Right lobe of liver (tissue), 6 donors: ENCODE results near the gene NUP214. TPM values are rescaled to one million over a fixed set of nuclear protein-coding genes. Genes with fewer than 3 reads are reported as not detected.

Experiments
- ATAC-seq, 4 donors: fragments of 200-7000 bp; cut with Tn5 transposase; one replicate each; pipeline ENCODE4 v1.9.1; 2020; ENCODE audit warnings: mild to moderate bottlenecking in 4 of 4, moderate library complexity in 4 of 4
- DNase-seq, 3 donors: peaks; one replicate each; pipeline ENCODE4 v3.0.0-alpha.2; 2020
- H3K27ac ChIP-seq, 3 donors: fragments of 200-600 bp; one replicate each; pipeline ENCODE4 v1.8.0; 2022
- H3K27me3 ChIP-seq, 2 donors: fragments of 200-600 bp; one replicate each; pipeline ENCODE4 v1.8.0; 2022
- H3K36me3 ChIP-seq, 4 donors: fragments of 200-600 bp; sonication (generic) in 1 of 4; one replicate each; pipeline versions ENCODE4 v1.5.1 to v1.8.0; 2017 to 2022; ENCODE audit warnings: control low read depth in 1 of 4
- H3K4me1 ChIP-seq, 4 donors: fragments of 200-600 bp; sonication (generic) in 1 of 4; one replicate each; pipeline versions ENCODE4 v1.5.1 to v1.8.0; 2017 to 2022; ENCODE audit warnings: control low read depth in 1 of 4
- H3K4me3 ChIP-seq, 3 donors: fragments of 200-600 bp; one replicate each; pipeline ENCODE4 v1.8.0; 2022
- H3K9me3 ChIP-seq, 4 donors: fragments of 200-600 bp; sonication (generic) in 1 of 4; one replicate each; pipeline versions ENCODE4 v1.5.1 to v1.8.0; 2017 to 2022; ENCODE audit warnings: control low read depth in 1 of 4
- POLR2A ChIP-seq: fragments of 450-650 bp; IDR thresholded peaks from one replicate; pipeline ENCODE4 v1.6.1; 2017; ENCODE audit warnings: antibody characterized with exemption, mild to moderate bottlenecking
- whole genome bisulfite sequencing: methylation state at CpG from one replicate; pipeline ENCODE4 v1.1.6; 2018; ENCODE audit warnings: low coverage, low lambda C conversion rate; ENCODE audit not compliant: insufficient coverage; ENCODE audit errors: missing lambda C conversion rate; 5-methylcytosine and 5-hydroxymethylcytosine counted together
- intact Hi-C, 2 donors: fragments of 100-400 bp; cut with DNase I; formaldehyde crosslinking; loops; one replicate each; pipeline versions ENCODE4 v1.11.2 to v1.14.1; 2022
- total RNA-seq, 6 experiments: library from RNA; depleted of rRNA in 2 of 6; stranded (reverse); fragments of >200 nt in 2 of 6; fragmentation: NEBNext Ultra II Directional in 3 of 6; extraction: Animal tissue kit (Norgen Biotek cat#: 25700) in 3 of 6; gene quantifications; one replicate each; pipeline versions ENCODE4 v1.1.0 to v1.2.4, GENCODE V29; 2016 to 2023
- TF ChIP-seq, protein P1 (sequence below), 4 donors: fragments of 200-600 bp in 3 of 4; fragments of 450-650 bp in 1 of 4; IDR thresholded peaks; one replicate each; pipeline versions ENCODE4 v1.5.1 to v1.8.0; 2016 to 2022; ENCODE audit warnings: antibody characterized with exemption in 4 of 4, mild to moderate bottlenecking in 2 of 4
- donor health status: DM: no; HTN: yes; CAD: no.
- donor health status: DM: no; HTN: no; CAD: no.
- donor health status: DM: no; HTN: no; CAD: no.
- donor health status: DM: no; HTN: yes; CAD: no.
- donor health status: DM: no; HTN: yes; CAD: no.

The NUP214 gene
- total RNA-seq, 6 experiments from 2014 or later, result 22.5 to 31.1 (median 27.5) TPM

DNA sequence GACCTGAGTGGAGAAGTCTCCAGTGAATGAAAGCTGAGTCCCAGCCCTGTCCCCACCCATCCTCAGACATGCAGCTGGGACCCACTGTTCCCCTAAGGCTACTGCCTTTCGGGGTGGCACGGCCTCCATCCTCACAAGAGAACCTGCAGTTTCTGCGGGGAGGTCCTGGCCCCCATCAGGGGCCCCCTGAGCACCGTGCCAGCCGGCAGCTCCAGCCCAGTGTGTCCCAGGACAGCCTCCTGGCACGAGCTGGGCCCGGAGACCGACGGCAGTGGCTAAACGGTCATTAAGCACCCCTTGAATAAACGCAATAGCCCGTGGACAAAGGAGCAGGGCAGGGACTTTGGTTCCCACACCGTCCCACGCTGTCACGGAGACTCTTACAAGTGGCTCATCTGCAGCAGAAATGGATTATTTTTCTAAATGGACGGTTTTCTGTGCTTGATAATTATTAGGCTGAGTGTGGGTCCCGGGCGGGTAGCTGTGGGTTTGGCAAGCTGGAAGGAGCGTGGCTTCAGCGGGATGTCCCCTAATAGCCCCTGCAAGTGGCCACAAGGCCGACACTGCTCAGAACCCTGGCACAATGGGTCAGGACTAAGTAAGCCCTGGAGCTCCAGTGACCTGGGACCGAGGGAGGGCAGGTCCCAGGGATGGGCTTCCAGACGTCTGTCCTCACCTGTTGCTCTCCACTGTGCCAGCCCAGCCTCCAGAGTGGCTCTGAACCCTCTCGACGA is 133.5 kb downstream of the NUP214 start:
- TF ChIP-seq POLR2A, result no peak
- TF ChIP-seq, protein P1, sequence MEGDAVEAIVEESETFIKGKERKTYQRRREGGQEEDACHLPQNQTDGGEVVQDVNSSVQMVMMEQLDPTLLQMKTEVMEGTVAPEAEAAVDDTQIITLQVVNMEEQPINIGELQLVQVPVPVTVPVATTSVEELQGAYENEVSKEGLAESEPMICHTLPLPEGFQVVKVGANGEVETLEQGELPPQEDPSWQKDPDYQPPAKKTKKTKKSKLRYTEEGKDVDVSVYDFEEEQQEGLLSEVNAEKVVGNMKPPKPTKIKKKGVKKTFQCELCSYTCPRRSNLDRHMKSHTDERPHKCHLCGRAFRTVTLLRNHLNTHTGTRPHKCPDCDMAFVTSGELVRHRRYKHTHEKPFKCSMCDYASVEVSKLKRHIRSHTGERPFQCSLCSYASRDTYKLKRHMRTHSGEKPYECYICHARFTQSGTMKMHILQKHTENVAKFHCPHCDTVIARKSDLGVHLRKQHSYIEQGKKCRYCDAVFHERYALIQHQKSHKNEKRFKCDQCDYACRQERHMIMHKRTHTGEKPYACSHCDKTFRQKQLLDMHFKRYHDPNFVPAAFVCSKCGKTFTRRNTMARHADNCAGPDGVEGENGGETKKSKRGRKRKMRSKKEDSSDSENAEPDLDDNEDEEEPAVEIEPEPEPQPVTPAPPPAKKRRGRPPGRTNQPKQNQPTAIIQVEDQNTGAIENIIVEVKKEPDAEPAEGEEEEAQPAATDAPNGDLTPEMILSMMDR (IDR thresholded peaks at IDR 0.05), result no peak
- H3K36me3 ChIP-seq, result peaks cover 0 to 6% (median 0%) of the 10 kb centered on the region in 4 donors
- no peak for ATAC-seq
- no peak overlapping the region for H3K4me3 ChIP-seq
- no peaks in the 10 kb centered on the region for H3K9me3 ChIP-seq
- intact Hi-C loops, result no loop called here
- H3K4me1 ChIP-seq, result peaks cover 0 to 4% (median 0%) of the 10 kb centered on the region in 4 donors
- DNase-seq, result peak in 1 of 3 donors; percentile 46
- no CpG with 5 or more reads among the region's 25 CpGs for WGBS
- no peak overlapping the region for H3K27ac ChIP-seq
- no peaks in the 10 kb centered on the region for H3K27me3 ChIP-seq

DNA sequence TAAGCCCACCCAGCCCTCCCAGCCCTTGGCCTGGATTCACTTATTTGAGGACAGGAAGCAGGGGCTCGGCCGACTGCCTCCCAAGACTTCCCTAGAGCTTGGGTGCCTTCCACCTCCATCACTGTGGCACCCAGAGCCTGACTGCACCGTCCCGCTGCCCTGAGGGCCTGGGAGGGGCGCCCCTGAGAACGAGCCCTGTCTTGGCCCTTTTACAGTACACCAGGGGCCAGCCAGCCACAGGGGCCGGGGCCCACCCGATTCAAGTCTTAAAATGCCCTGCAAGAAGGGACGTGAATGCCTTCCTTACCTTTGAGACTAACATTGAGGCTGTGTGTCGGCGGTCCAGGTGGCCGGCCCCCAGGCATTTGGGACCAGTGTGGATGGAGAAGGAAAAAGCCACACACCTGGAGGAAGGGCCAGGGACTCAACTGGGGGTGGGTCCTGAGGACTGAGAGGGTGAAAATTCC is 134.1 kb downstream of the NUP214 start:
- ATAC-seq, result no peak
- H3K4me1 ChIP-seq, result peaks cover 0 to 4% (median 0%) of the 10 kb centered on the region in 4 donors
- H3K9me3 ChIP-seq, result no peaks in the 10 kb centered on the region
- TF ChIP-seq, protein P1 (IDR thresholded peaks at IDR 0.05), result no peak
- no peak for TF ChIP-seq POLR2A
- no peaks in the 10 kb centered on the region for H3K27me3 ChIP-seq
- intact Hi-C loops, result no loop called here
- 88% methylated on average over 4 of the region's 12 CpGs for WGBS
- peak in 1 of 3 donors; percentile 41 for DNase-seq
- H3K36me3 ChIP-seq, result peaks cover 0 to 6% (median 0%) of the 10 kb centered on the region in 4 donors
- no peak overlapping the region for H3K27ac ChIP-seq
- no peak overlapping the region for H3K4me3 ChIP-seq

DNA sequence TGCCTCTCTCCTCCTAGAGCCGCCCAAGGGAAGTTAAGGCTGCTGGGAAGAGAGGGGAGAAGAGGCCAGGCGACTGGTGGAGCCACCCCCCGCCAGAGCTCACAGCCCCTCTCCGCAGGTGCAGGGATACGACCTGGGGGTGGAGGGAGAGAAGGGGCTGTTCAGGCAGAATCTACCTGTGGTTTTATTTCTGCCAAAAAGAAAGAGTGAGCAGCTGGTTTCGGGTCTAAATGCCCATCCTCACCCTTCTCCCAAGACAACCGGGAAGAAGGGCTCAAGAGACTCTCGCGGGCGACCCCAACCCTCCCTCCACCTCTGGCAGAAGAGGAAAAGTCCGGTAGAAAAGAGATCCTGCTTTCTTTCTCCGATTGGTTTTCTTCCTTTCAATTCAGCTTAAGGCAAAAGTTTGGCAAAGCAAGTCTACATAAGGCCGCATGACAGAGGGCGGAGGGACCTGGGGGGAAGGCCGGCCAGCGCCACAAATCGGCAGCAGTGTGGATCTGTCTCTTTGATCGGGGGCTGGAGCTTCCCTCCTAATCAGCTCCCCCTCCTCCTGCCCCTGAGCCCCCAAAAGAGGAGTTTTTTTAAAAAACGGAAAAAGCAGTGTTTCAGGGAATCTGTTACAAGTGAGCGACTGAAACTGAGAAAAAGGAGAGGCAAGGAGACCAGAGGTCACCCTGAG is 134.7 kb downstream of the NUP214 start:
- DNase-seq, result no peak

DNA sequence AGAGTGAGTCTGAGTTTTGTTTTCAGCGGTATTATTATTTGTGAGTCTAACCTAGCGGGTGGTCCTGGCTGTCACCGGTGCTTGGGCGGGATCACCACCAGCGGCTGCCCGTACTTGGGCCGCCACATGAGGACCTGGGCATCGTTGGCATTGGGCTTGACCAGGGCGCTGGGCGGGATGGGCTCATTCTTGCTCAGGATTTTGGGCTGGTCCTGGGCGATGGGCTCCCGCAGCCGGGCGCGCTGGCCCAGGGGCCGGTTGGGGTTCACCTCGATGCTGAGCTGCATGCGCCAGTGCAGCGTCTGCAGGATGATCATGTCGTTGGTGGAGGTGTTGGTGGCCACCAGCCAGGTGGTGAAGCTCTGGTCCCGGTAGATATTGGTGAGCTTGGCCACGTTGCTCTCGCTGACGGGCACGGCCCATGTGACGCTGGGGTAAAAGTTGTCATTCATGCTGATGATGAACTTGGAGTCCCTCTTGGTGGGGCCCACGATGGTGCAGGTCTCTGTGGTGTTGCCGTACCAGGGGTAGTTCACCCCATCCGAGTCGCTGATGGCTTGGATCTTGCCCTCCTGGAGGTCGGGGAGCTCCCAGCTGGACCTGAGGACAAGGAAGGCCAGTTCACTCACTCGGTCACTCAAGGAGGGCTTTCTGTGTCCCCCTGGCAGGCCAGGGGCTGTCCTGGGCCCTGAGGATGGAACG is 135.5 kb downstream of the NUP214 start:
- Histone ChIP-seq H3K9me3 (no peaks in the 10 kb centered on the region), H3K27ac (no peak overlapping the region), H3K4me1 (peaks cover 0 to 4% (median 0%) of the 10 kb centered on the region in 4 donors), H3K4me3 (no peak overlapping the region), H3K36me3 (peaks cover 0 to 6% (median 0%) of the 10 kb centered on the region in 4 donors), H3K27me3 (no peaks in the 10 kb centered on the region)
- intact Hi-C loops, result no loop called here
- peak in 1 of 3 donors; percentile 52 for DNase-seq
- no peak for ATAC-seq
- no peak for TF ChIP-seq POLR2A
- TF ChIP-seq, protein P1 (IDR thresholded peaks at IDR 0.05), result no peak
- WGBS, result 80% methylated on average over 1 of the region's 33 CpGs

More for the DNA sequence above, 134.7 kb downstream of the NUP214 start:
- no peak for ATAC-seq
- TF ChIP-seq POLR2A, result no peak
- TF ChIP-seq, protein P1 (IDR thresholded peaks at IDR 0.05), result no peak
- Histone ChIP-seq H3K9me3 (no peaks in the 10 kb centered on the region), H3K27ac (no peak overlapping the region), H3K4me1 (peaks cover 0 to 4% (median 0%) of the 10 kb centered on the region in 4 donors), H3K36me3 (peaks cover 0 to 6% (median 0%) of the 10 kb centered on the region in 4 donors), H3K4me3 (no peak overlapping the region), H3K27me3 (no peaks in the 10 kb centered on the region)
- intact Hi-C loops, result no loop called here
- 64% methylated on average over 13 of the region's 20 CpGs for WGBS
